ENCODE results near the gene DLL4.

DLL4 gene

GRCh38 chr15:40915116-40915661, 14.0 kb upstream of the DLL4 start:
- Histone ChIP-seq H3K9ac (ENCODE audit: low read depth, low read length) (no peak overlapping the region), H3K79me2 (ENCODE audit: insufficient read depth, low read length) (no peaks in the 10 kb centered on the region), H3K27me3 (ENCODE audit: insufficient read depth, low read length, poor library complexity) (no peaks in the 10 kb centered on the region), H3K4me1 (ENCODE audit: insufficient read depth, low read length) (no peaks in the 10 kb centered on the region), H3K4me2 (ENCODE audit: insufficient read depth, low read length) (no peak overlapping the region), H3K9me3 (ENCODE audit: insufficient read depth, low read length, severe bottlenecking) (no peaks in the 10 kb centered on the region), H3K36me3 (ENCODE audit: insufficient read depth, low read length) (no peaks in the 10 kb centered on the region), H2AFZ (ENCODE audit: low read depth, low read length) (no peak overlapping the region), H3K4me3 (ENCODE audit: low read depth in 1 of 2, low read length in 2 of 2) (no peak overlapping the region), H4K20me1 (ENCODE audit: insufficient read depth, low read length) (no peaks in the 10 kb centered on the region), H3K27ac (ENCODE audit: low read length) (no peak overlapping the region)
- DNase-seq = no peak
- TF ChIP-seq CTCF (IDR thresholded peaks at IDR 0.05; ENCODE audit: borderline replicate concordance, extremely low read depth, low read length, poor library complexity, severe bottlenecking) (no peak), EZH2 (IDR thresholded peaks at IDR 0.05; ENCODE audit: borderline replicate concordance, low read depth, low read length, severe bottlenecking) (no peak)
- no peak for ATAC-seq (ENCODE audit: insufficient read depth, low read depth)

GRCh38 chr15:40915679-40916078, 13.5 kb upstream of the DLL4 start:
- H3K36me3 ChIP-seq (ENCODE audit: insufficient read depth, low read length) = no peaks in the 10 kb centered on the region
- H3K4me1 ChIP-seq (ENCODE audit: insufficient read depth, low read length) = no peaks in the 10 kb centered on the region
- no peak overlapping the region for H3K4me2 ChIP-seq (ENCODE audit: insufficient read depth, low read length)
- no peak overlapping the region for H3K27ac ChIP-seq (ENCODE audit: low read length)
- no peaks in the 10 kb centered on the region for H3K9me3 ChIP-seq (ENCODE audit: insufficient read depth, low read length, severe bottlenecking)
- H2AFZ ChIP-seq (ENCODE audit: low read depth, low read length) = no peak overlapping the region
- H3K79me2 ChIP-seq (ENCODE audit: insufficient read depth, low read length) = no peaks in the 10 kb centered on the region
- no peak overlapping the region for H3K4me3 ChIP-seq (ENCODE audit: low read depth in 1 of 2, low read length in 2 of 2)
- ATAC-seq (ENCODE audit: insufficient read depth, low read depth) (no peak), DNase-seq (no peak)
- TF ChIP-seq CTCF (IDR thresholded peaks at IDR 0.05; ENCODE audit: borderline replicate concordance, extremely low read depth, low read length, poor library complexity, severe bottlenecking) (no peak), EZH2 (IDR thresholded peaks at IDR 0.05; ENCODE audit: borderline replicate concordance, low read depth, low read length, severe bottlenecking) (no peak)
- 0 out of 2 replicates have a peak, but pooled peaks cover under 1% of the 10 kb centered on the region for H4K20me1 ChIP-seq (ENCODE audit: insufficient read depth, low read length)
- H3K9ac ChIP-seq (ENCODE audit: low read depth, low read length) = no peak overlapping the region
- no peaks in the 10 kb centered on the region for H3K27me3 ChIP-seq (ENCODE audit: insufficient read depth, low read length, poor library complexity)

GRCh38 chr15:40917585-40917984, 11.6 kb upstream of the DLL4 start:
- Histone ChIP-seq H3K4me3 (ENCODE audit: low read depth in 1 of 2, low read length in 2 of 2) (no peak overlapping the region), H4K20me1 (ENCODE audit: insufficient read depth, low read length) (0 out of 2 replicates have a peak, but pooled peaks cover 4% of the 10 kb centered on the region), H3K36me3 (ENCODE audit: insufficient read depth, low read length) (no peaks in the 10 kb centered on the region), H3K9me3 (ENCODE audit: insufficient read depth, low read length, severe bottlenecking) (no peaks in the 10 kb centered on the region), H3K9ac (ENCODE audit: low read depth, low read length) (no peak overlapping the region), H2AFZ (ENCODE audit: low read depth, low read length) (no peak overlapping the region), H3K27me3 (ENCODE audit: insufficient read depth, low read length, poor library complexity) (peaks cover under 1% of the 10 kb centered on the region), H3K4me2 (ENCODE audit: insufficient read depth, low read length) (no peak overlapping the region), H3K79me2 (ENCODE audit: insufficient read depth, low read length) (no peaks in the 10 kb centered on the region), H3K27ac (ENCODE audit: low read length) (no peak overlapping the region), H3K4me1 (ENCODE audit: insufficient read depth, low read length) (no peaks in the 10 kb centered on the region)
- ATAC-seq (ENCODE audit: insufficient read depth, low read depth) (no peak), DNase-seq (no peak)
- TF ChIP-seq EZH2 (IDR thresholded peaks at IDR 0.05; ENCODE audit: borderline replicate concordance, low read depth, low read length, severe bottlenecking) (no peak), CTCF (IDR thresholded peaks at IDR 0.05; ENCODE audit: borderline replicate concordance, extremely low read depth, low read length, poor library complexity, severe bottlenecking) (no peak)
